Measurements from ENCODE around the gene MC1R.

- TF ChIP-seq CTCF (IDR thresholded peaks at IDR 0.05) (no peak), POLR2A (IDR thresholded peaks at IDR 0.05) (no peak)
These were observed 34.6 kb upstream of the MC1R start for GRCh38 chr16:89884041-89884421.
